Measurements from ENCODE around the gene SLC17A2. TPM values are rescaled to one million over a fixed set of nuclear protein-coding genes. Genes with fewer than 3 reads are reported as not detected.

The SLC17A2 gene
- total RNA-seq, 6 experiments from 2014 or later, result 23.3 to 40.7 (median 33.4) TPM

DNA sequence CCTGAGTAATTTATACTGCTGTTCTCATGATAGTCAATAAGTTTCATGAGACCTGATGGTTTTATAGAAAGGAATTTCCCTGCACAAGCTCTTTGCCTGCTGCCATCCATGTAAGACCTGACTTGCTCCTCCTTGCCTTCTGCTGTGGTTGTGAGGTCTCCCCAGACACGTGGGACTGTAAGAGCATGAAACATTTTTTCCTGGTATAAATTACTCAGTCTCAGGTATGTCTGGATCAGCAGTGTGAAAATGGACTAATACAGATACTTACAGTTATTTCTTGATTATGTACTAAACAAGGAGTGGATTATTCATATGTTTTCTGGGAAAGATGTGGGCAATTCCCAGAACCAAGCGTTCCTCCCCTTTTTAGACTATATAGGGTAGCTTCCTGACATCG lies 30.2 kb upstream of the SLC17A2 start:
- no peak for DNase-seq
- H3K4me3 ChIP-seq, result no peak overlapping the region
- TF ChIP-seq, protein P1, sequence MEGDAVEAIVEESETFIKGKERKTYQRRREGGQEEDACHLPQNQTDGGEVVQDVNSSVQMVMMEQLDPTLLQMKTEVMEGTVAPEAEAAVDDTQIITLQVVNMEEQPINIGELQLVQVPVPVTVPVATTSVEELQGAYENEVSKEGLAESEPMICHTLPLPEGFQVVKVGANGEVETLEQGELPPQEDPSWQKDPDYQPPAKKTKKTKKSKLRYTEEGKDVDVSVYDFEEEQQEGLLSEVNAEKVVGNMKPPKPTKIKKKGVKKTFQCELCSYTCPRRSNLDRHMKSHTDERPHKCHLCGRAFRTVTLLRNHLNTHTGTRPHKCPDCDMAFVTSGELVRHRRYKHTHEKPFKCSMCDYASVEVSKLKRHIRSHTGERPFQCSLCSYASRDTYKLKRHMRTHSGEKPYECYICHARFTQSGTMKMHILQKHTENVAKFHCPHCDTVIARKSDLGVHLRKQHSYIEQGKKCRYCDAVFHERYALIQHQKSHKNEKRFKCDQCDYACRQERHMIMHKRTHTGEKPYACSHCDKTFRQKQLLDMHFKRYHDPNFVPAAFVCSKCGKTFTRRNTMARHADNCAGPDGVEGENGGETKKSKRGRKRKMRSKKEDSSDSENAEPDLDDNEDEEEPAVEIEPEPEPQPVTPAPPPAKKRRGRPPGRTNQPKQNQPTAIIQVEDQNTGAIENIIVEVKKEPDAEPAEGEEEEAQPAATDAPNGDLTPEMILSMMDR (IDR thresholded peaks at IDR 0.05), result no peak
- TF ChIP-seq POLR2A (IDR thresholded peaks at IDR 0.05), result no peak
- intact Hi-C loops (cut with DNase I), result no loop called here
- peaks cover 0 to 10% (median 0%) of the 10 kb centered on the region in 4 donors for H3K36me3 ChIP-seq
- no peaks in the 10 kb centered on the region for H3K9me3 ChIP-seq
- no peak overlapping the region for H3K27ac ChIP-seq
- ATAC-seq, result no peak
- peaks cover 0 to 21% (median 12%) of the 10 kb centered on the region in 4 donors for H3K4me1 ChIP-seq
- 79% methylated on average over 3 of the region's 3 CpGs for WGBS (ENCODE audit: insufficient coverage, low coverage, low lambda C conversion rate, missing lambda C conversion rate)
- H3K27me3 ChIP-seq, result no peaks in the 10 kb centered on the region

DNA sequence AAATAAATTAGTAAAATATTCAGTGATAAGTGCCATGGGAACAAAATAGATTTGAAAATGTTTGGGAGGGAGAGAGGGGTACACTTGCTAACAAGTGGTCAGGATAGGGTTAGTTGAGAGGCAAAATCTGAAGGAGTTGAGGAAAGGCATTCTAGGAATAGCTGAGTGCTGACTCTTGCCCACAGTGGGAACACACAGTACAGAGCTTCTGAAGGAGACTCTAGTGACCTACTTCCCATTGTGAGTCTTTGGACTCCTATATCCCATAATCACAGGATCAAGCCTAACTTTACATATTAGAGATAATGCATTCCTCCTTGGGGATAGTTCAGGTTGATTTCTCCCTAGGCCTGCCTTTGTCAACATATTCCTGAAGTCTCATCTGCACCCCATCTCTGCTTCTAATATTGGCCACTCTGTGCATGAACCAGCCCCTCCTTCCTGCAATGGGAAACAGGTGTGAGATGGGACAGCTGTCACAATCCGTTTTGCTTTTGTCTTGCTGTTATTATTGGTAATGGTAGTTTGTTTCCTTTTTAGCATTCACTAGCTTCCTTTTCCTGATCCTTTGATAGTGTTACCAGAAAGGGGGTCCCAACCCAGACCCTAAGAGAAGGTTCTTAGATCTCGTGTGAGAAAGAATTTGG lies 29.5 kb upstream of the SLC17A2 start:
- WGBS (ENCODE audit: insufficient coverage, low coverage, low lambda C conversion rate, missing lambda C conversion rate), result 79% methylated on average over 2 of the region's 2 CpGs
- TF ChIP-seq POLR2A (IDR thresholded peaks at IDR 0.05), result no peak
- TF ChIP-seq, protein P1 (IDR thresholded peaks at IDR 0.05), result no peak
- DNase-seq (no peak), ATAC-seq (no peak)
- H3K27ac ChIP-seq, result no peak overlapping the region
- peaks cover 0 to 6% (median 0%) of the 10 kb centered on the region in 4 donors for H3K36me3 ChIP-seq
- H3K27me3 ChIP-seq, result no peaks in the 10 kb centered on the region
- no peak overlapping the region for H3K4me3 ChIP-seq
- intact Hi-C loops (cut with DNase I), result no loop called here
- H3K9me3 ChIP-seq, result no peaks in the 10 kb centered on the region
- H3K4me1 ChIP-seq, result peaks cover 0 to 17% (median 11%) of the 10 kb centered on the region in 4 donors

DNA sequence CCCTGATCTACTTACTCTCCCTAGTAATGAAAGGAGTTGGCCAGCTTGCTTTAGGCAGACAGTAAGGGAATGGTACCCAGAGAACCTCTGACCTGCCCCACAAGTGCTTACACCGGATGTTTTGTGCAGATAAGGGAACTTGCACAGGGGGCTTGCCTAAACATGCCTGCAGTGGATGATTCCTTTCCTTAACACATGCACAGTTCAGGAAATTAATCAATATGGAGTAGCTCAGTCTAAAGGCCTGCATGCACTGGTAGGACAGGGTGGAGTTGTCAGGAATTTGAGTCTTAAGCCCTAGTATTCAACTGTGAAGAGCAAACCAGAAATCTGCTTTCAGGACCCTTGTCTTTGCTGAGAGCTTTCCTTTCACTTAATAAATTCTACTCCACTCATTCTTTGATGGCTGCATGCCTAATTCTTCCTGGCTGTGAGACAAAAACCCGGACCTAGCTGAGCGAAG lies 28.2 kb upstream of the SLC17A2 start:
- DNase-seq (no peak), ATAC-seq (no peak)
- Histone ChIP-seq H3K4me1 (peaks cover 0 to 5% (median 2%) of the 10 kb centered on the region in 4 donors), H3K4me3 (no peak overlapping the region), H3K9me3 (no peaks in the 10 kb centered on the region), H3K27me3 (no peaks in the 10 kb centered on the region), H3K36me3 (no peaks in the 10 kb centered on the region), H3K27ac (no peak overlapping the region)
- WGBS (ENCODE audit: insufficient coverage, low coverage, low lambda C conversion rate, missing lambda C conversion rate), result 69% methylated on average over 3 of the region's 3 CpGs
- TF ChIP-seq, protein P1 (IDR thresholded peaks at IDR 0.05), result no peak
- TF ChIP-seq POLR2A (IDR thresholded peaks at IDR 0.05), result no peak
- intact Hi-C loops (cut with DNase I), result no loop called here

DNA sequence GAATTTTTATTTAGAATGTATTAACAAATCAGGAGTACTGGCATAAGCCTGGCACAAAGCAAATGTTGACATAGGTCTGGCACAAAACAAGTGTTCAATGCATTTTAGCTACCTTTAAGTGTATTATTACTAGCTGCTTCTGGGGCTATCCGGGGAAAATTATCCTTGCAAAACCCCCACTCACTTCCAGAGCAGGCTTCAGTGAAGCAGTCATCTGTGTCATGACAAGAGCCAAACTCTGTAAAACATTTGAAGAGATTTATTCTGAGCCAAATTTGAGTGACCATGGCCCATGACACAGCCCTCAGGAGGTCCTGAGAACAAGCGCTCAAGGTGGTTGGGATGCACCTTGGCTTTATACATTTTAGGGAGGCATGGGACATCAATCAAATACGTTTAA lies 25.7 kb upstream of the SLC17A2 start:
- Histone ChIP-seq H3K36me3 (no peaks in the 10 kb centered on the region), H3K27ac (no peak overlapping the region), H3K4me1 (no peaks in the 10 kb centered on the region), H3K4me3 (no peak overlapping the region), H3K27me3 (no peaks in the 10 kb centered on the region), H3K9me3 (no peaks in the 10 kb centered on the region)
- no peak for ATAC-seq
- intact Hi-C loops (cut with DNase I), result no loop called here
- WGBS (ENCODE audit: insufficient coverage, low coverage, low lambda C conversion rate, missing lambda C conversion rate), result 61% methylated on average over 2 of the region's 3 CpGs
- no peak for TF ChIP-seq POLR2A (IDR thresholded peaks at IDR 0.05)
- TF ChIP-seq, protein P1 (IDR thresholded peaks at IDR 0.05), result no peak
- DNase-seq, result no peak
